AG10803 (cell line): ENCODE measurements around the gene JPH3.

Experiments used
- DNase-seq: peaks from one replicate; pipeline ENCODE4 v3.0.0; 2010; ENCODE audit warnings: low read depth
- H3K4me3 ChIP-seq: 2 replicates; pipeline ENCODE4 v1.5.1; 2011; ENCODE audit warnings: mild to moderate bottlenecking, low read length, control low read depth
- CTCF ChIP-seq: conservative IDR thresholded peaks from 2 replicates; pipeline ENCODE4 v1.5.1; 2011; ENCODE audit warnings: mild to moderate bottlenecking, low read length, control low read depth, inconsistent platforms

The JPH3 gene

DNA sequence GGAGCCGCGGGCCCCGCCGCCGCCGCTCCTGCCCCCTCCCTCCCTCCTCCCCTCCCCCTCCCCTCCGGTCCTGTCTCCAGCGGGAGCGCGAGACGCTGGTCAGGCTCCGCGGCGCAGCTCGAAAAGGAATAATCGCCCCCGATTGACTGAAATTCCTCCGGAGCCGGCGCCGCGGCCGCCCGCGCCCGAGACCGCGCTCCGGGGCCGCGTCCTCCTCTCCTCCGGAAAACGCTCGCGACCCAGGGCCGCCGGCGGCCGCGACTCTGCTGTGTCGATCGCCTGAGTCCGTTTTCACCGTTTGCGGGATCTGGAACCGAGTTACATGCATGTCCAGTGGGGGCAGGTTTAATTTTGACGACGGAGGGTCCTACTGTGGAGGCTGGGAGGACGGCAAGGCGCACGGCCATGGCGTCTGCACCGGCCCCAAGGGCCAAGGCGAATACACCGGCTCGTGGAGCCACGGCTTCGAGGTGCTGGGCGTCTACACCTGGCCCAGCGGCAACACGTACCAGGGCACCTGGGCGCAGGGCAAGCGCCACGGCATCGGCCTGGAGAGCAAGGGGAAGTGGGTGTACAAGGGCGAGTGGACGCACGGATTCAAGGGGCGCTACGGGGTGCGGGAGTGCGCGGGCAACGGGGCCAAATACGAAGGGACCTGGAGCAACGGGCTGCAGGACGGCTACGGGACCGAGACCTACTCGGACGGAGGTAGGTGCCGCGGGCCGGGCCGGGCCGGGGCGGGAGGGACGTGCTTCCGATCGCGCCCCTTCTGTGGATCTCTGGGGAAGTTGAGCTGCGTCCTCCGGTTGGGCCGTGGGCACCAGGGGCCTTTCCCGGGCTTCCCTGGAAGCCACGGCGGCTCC, 744 bp downstream of the JPH3 start:
- no peak for TF ChIP-seq CTCF
- no peak for DNase-seq
- no peak overlapping the region for H3K4me3 ChIP-seq

- TF ChIP-seq CTCF, result no peak
- no peak for DNase-seq
- no peak overlapping the region for H3K4me3 ChIP-seq
These were observed 1.7 kb downstream of the JPH3 start for GRCh38 chr16:87603684-87604633.

DNA sequence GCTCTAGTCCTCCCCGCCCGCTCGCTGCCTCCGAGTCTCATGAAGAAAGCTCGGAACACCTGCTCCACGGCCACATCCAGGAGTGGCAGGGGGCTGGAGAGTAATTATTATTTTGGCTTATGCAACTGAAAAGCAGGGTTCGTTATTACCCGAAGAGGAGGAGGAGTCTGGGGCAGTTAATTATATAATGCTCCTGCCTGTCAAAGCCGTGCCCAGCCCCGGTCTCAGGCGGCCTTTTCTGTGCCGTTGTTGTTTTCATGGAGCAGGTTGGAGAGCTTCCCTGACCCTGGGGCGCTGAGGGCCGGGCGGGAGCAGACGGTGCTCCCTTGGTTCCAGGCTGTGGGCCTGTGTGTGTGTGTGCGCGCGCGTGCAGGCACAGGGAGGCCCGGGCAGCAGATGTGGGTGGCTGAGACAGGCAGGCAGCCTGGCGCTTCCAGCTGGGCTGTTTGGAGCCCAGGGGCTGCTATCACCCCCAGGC, 2.4 kb downstream of the JPH3 start:
- no peak for TF ChIP-seq CTCF
- no peak overlapping the region for H3K4me3 ChIP-seq
- DNase-seq, result no peak

DNA sequence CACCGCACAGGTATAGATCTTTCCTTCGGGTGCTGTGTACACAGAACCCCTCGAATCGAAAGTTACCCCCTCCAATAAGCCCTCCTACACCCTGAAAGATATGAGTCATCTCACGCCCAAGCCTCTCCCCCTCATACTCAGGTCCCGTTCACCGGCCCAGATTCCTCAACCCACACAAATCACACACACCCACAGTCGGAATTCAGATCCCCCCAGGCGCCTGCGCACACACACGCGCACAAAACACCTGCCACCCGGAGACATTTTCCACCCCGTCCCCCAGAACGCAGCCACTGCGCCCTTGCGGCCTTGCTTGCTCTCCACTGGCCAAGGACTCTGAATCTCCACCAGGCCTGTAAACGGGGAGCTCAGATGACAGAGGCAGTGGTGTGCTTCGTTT, 4.9 kb downstream of the JPH3 start:
- TF ChIP-seq CTCF, result no peak
- no peak overlapping the region for H3K4me3 ChIP-seq

DNA sequence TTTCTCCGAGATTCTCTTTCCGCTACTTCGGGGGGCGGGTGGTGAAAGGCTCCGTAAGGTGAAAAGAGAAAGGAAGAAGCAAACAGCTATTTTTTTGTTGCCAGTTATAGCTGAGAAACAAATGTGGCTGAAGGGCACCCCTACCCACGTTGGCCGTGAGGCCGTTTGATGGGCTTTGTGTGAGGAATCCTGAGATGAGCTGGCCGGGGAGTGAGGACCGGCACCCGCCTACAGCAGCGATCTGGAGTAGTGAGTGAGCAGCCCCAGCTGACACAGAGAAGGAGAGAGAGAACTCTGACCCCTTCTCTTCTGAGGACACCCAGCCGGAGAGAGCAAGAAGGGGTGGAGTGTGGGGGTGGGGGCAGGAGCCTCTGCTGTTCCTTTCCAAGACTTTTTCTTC, 5.6 kb downstream of the JPH3 start:
- no peak for DNase-seq
- H3K4me3 ChIP-seq, result no peak overlapping the region
- TF ChIP-seq CTCF, result no peak

More for the DNA sequence above, 4.9 kb downstream of the JPH3 start:
- DNase-seq, result no peak

DNA sequence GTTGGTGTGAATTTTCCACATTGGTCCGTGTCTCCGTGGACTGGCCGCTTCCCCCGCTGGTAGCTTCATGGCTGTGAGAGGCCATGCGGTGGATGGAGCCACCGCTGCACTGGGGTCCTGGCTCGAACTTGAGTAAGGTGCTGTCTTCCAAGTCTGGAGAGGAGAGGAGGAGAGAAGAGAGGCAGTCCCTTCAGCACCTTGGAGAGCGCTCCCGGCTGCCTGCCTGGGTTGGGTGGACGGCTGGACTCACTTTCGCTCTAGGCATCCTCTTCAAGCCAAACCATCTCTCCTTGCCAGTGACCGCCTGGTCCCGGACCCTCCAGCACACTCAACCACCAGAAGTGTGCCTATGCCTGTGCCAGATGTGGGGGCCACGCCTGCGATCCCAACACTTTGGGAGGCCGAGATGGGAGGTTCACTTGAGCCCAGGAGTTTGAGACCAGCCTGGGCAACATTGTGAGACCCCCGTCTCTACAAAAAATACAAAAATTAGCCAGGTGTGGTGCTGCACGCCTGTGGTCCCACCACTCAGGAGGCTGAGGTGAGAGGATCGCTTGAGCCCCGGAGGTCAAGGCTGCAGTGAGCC, 6.2 kb downstream of the JPH3 start:
- DNase-seq, result peak; percentile 45
- TF ChIP-seq CTCF, result no peak
- no peak overlapping the region for H3K4me3 ChIP-seq
